Activated naive CD8-positive, alpha-beta T cell (primary cell): ENCODE results near the gene LRRC4C.
"Not testable (repeated sequence)": the region's sequence is repeated elsewhere in the genome, so short reads cannot be mapped to it uniquely, and the experiment has no call there.

ENCODE experiments used
- H3K27ac Mint-ChIP-seq: one replicate; pipeline ENCODE4 v1.8.0; 2021; ENCODE audit warnings: mixed read lengths
- H3K27me3 Mint-ChIP-seq: one replicate; pipeline ENCODE4 v1.8.0; 2021; ENCODE audit warnings: mixed read lengths
- H3K36me3 Mint-ChIP-seq: one replicate; pipeline ENCODE4 v1.8.0; 2021; ENCODE audit warnings: mixed read lengths
- H3K4me1 Mint-ChIP-seq: one replicate; pipeline ENCODE4 v1.8.0; 2021; ENCODE audit warnings: low read depth, mixed read lengths
- H3K4me3 Mint-ChIP-seq: one replicate; pipeline ENCODE4 v1.8.0; 2021; ENCODE audit warnings: mild to moderate bottlenecking, mixed read lengths
- H3K9me3 Mint-ChIP-seq: one replicate; pipeline ENCODE4 v1.8.0; 2021; ENCODE audit warnings: low read depth, mixed read lengths

Gene LRRC4C

GRCh38 chr11:40958707-40959106 lies 500.7 kb downstream of the LRRC4C start:
- no peaks in the 10 kb centered on the region for H3K27me3 Mint-ChIP-seq
- H3K27ac Mint-ChIP-seq: no peak overlapping the region
- no peaks in the 10 kb centered on the region for H3K36me3 Mint-ChIP-seq
- H3K4me3 Mint-ChIP-seq: no peak overlapping the region
- no peaks in the 10 kb centered on the region for H3K4me1 Mint-ChIP-seq
- peaks cover 29% of the 10 kb centered on the region for H3K9me3 Mint-ChIP-seq

- Mint-ChIP-seq H3K4me1 (no peaks in the 10 kb centered on the region), H3K27ac (no peak overlapping the region), H3K36me3 (no peaks in the 10 kb centered on the region), H3K4me3 (no peak overlapping the region), H3K9me3 (peaks cover 18% of the 10 kb centered on the region), H3K27me3 (no peaks in the 10 kb centered on the region)
Observed at GRCh38 chr11:40952479-40952878, 507.0 kb downstream of the LRRC4C start.

- no peaks in the 10 kb centered on the region for H3K27me3 Mint-ChIP-seq
- peaks cover 10% of the 10 kb centered on the region for H3K9me3 Mint-ChIP-seq
- H3K4me3 Mint-ChIP-seq: no peak overlapping the region
- no peak overlapping the region for H3K27ac Mint-ChIP-seq
- H3K36me3 Mint-ChIP-seq: no peaks in the 10 kb centered on the region
- H3K4me1 Mint-ChIP-seq: no peaks in the 10 kb centered on the region
Observed at GRCh38 chr11:40938002-40938401, 521.5 kb downstream of the LRRC4C start.

GRCh38 chr11:40924915-40925314 lies 534.5 kb downstream of the LRRC4C start:
- Mint-ChIP-seq H3K4me3 (no peak overlapping the region), H3K4me1 (no peaks in the 10 kb centered on the region), H3K27ac (no peak overlapping the region), H3K27me3 (no peaks in the 10 kb centered on the region), H3K36me3 (no peaks in the 10 kb centered on the region), H3K9me3 (peaks cover 3% of the 10 kb centered on the region)

- Mint-ChIP-seq H3K4me1 (no peaks in the 10 kb centered on the region), H3K4me3 (no peak overlapping the region), H3K27me3 (no peaks in the 10 kb centered on the region), H3K9me3 (peaks cover 4% of the 10 kb centered on the region), H3K27ac (no peak overlapping the region), H3K36me3 (no peaks in the 10 kb centered on the region)
Observed at GRCh38 chr11:40921246-40921645, 538.2 kb downstream of the LRRC4C start.

GRCh38 chr11:40910774-40911173 lies 548.7 kb downstream of the LRRC4C start:
- H3K27ac Mint-ChIP-seq, H3K27me3 Mint-ChIP-seq, H3K36me3 Mint-ChIP-seq, H3K4me3 Mint-ChIP-seq, H3K4me1 Mint-ChIP-seq: not testable (repeated sequence)
- peaks cover 19% of the 10 kb centered on the region for H3K9me3 Mint-ChIP-seq

GRCh38 chr11:40894501-40894900 lies 565.0 kb downstream of the LRRC4C start:
- Mint-ChIP-seq H3K27ac (no peak overlapping the region), H3K4me1 (no peaks in the 10 kb centered on the region), H3K4me3 (no peak overlapping the region), H3K36me3 (no peaks in the 10 kb centered on the region), H3K9me3 (peaks cover 10% of the 10 kb centered on the region), H3K27me3 (no peaks in the 10 kb centered on the region)

- no peaks in the 10 kb centered on the region for H3K27me3 Mint-ChIP-seq
Observed at GRCh38 chr11:40885250-40885954, 574.0 kb downstream of the LRRC4C start.

GRCh38 chr11:40882301-40882700 lies 577.2 kb downstream of the LRRC4C start:
- no peaks in the 10 kb centered on the region for H3K4me1 Mint-ChIP-seq
- H3K27ac Mint-ChIP-seq: no peak overlapping the region
- no peaks in the 10 kb centered on the region for H3K36me3 Mint-ChIP-seq
- H3K27me3 Mint-ChIP-seq: no peaks in the 10 kb centered on the region
- no peak overlapping the region for H3K4me3 Mint-ChIP-seq
- peaks cover 12% of the 10 kb centered on the region for H3K9me3 Mint-ChIP-seq

More at GRCh38 chr11:40885250-40885954, 574.0 kb downstream of the LRRC4C start:
- Mint-ChIP-seq H3K27ac (no peak overlapping the region), H3K4me3 (no peak overlapping the region), H3K4me1 (no peaks in the 10 kb centered on the region), H3K9me3 (peaks cover 5% of the 10 kb centered on the region), H3K36me3 (no peaks in the 10 kb centered on the region)

- no peak overlapping the region for H3K4me3 Mint-ChIP-seq
- H3K27ac Mint-ChIP-seq: no peak overlapping the region
- H3K36me3 Mint-ChIP-seq: no peaks in the 10 kb centered on the region
- peaks cover 12% of the 10 kb centered on the region for H3K9me3 Mint-ChIP-seq
- no peaks in the 10 kb centered on the region for H3K4me1 Mint-ChIP-seq
- H3K27me3 Mint-ChIP-seq: no peaks in the 10 kb centered on the region
Observed at GRCh38 chr11:40879911-40880310, 579.5 kb downstream of the LRRC4C start.

- Mint-ChIP-seq H3K4me3 (no peak overlapping the region), H3K27me3 (no peaks in the 10 kb centered on the region), H3K9me3 (peaks cover 12% of the 10 kb centered on the region), H3K4me1 (no peaks in the 10 kb centered on the region), H3K27ac (no peak overlapping the region), H3K36me3 (no peaks in the 10 kb centered on the region)
Observed at GRCh38 chr11:40877981-40878380, 581.5 kb downstream of the LRRC4C start.

GRCh38 chr11:40877256-40877655 lies 582.2 kb downstream of the LRRC4C start:
- Mint-ChIP-seq H3K4me3 (no peak overlapping the region), H3K27ac (no peak overlapping the region), H3K9me3 (peaks cover 8% of the 10 kb centered on the region), H3K27me3 (no peaks in the 10 kb centered on the region), H3K4me1 (no peaks in the 10 kb centered on the region), H3K36me3 (no peaks in the 10 kb centered on the region)

- Mint-ChIP-seq H3K4me3 (no peak overlapping the region), H3K27ac (no peak overlapping the region), H3K9me3 (peaks cover 3% of the 10 kb centered on the region), H3K27me3 (no peaks in the 10 kb centered on the region), H3K36me3 (no peaks in the 10 kb centered on the region), H3K4me1 (no peaks in the 10 kb centered on the region)
Observed at GRCh38 chr11:40867991-40868632, 591.3 kb downstream of the LRRC4C start.

GRCh38 chr11:40857754-40858153 lies 601.7 kb downstream of the LRRC4C start:
- H3K9me3 Mint-ChIP-seq, H3K27ac Mint-ChIP-seq, H3K36me3 Mint-ChIP-seq, H3K27me3 Mint-ChIP-seq, H3K4me1 Mint-ChIP-seq, H3K4me3 Mint-ChIP-seq: not testable (repeated sequence)

- no peaks in the 10 kb centered on the region for H3K4me1 Mint-ChIP-seq
- no peaks in the 10 kb centered on the region for H3K36me3 Mint-ChIP-seq
- H3K27ac Mint-ChIP-seq: no peak overlapping the region
- H3K27me3 Mint-ChIP-seq: no peaks in the 10 kb centered on the region
- peaks cover 6% of the 10 kb centered on the region for H3K9me3 Mint-ChIP-seq
- no peak overlapping the region for H3K4me3 Mint-ChIP-seq
Observed at GRCh38 chr11:40842750-40843339, 616.6 kb downstream of the LRRC4C start.
